Hematopoietic multipotent progenitor cell treated with erythropoietin and hydrocortisone succinate and interleukin-3 and kit ligand, for 17 days (in vitro differentiated cells): ENCODE results near the gene KIRREL3.

Source experiments
- DNase-seq: peaks from one replicate; pipeline ENCODE4 v3.0.0-alpha.2; 2015; ENCODE audit warnings: low spot score

Gene KIRREL3

DNA sequence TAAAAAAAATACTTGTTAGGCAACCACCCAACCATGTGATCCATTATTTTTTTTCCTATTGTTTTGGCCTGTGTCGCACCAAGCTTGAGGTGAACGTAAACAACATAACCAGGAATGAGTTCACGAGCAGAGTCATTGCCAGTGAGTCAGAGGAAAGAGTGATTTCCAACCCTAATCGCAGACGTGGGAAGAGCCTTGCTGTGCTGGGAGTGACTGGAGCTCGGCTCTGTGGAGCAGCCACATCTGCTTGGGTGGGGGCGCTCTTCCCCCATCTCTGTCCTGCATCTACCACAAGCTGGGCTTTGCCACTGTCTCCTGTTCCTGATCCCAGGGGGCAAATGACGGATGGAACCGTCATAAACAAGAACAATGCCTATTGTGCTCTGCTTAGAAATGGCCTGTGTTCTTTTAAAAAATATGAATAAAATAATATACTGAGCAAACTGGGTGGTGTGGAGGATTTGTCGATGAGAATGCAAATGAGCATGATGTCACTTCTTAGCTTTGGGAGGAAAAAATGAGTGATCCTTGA lies 210.0 kb downstream of the KIRREL3 start:
- DNase-seq, result no peak

DNA sequence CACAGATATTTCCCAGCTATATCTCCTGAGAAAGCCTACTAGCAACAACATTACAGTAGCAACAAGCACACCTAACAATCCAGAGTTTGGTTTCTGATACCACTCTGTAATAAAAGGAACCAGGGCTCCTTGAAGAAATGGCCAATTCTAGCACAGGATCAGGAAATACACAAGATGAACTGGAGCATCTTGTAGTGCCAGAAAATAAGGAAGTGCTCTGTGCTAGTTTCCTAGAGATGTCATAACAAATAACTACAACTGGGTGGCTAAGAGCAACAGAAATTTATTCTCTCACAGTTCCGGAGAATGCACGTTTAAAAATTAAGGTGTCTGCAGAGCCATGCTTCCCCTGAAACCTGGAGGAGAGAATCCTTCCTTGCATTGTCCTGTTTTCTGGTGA lies 217.8 kb downstream of the KIRREL3 start:
- no peak for DNase-seq

DNA sequence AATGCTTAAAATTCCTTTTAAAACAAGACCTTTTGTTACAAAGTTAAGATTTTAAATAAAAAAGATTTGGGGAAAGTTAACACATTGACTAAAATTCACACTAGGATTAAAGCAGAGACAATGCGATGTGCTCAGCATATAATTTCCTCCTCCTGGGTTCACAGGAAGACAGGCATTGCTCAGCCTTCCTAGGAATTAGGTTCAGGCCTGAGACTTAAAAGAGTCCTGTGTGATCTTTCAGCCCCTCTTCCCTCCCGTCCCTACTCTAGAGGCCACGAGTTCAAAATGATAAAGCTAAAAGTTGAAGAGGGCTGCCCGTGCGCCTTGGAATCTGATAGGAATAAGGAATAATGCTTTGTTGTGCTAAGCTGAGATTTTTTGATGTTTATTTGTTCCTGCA lies 218.6 kb downstream of the KIRREL3 start:
- DNase-seq, result no peak

DNA sequence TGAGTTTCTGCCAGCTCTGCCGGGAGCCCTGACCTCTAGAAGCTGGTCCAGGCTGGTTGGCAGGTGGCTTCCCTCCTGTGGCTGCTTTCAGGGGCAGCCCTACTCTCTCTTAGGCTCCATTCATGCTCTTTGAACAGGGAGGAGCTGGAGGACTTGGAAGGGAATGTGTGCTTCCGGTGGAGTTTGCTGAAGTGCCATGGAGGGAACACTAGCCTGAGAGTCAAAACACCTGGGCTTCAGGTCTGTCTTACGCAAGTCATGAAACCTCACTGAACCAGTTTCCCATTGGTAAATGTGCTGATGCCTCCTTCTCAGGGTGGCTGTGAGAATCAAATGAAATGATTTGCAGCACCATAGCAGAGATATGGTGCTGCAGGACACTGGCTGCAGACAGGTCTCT lies 224.5 kb downstream of the KIRREL3 start:
- DNase-seq, result no peak

DNA sequence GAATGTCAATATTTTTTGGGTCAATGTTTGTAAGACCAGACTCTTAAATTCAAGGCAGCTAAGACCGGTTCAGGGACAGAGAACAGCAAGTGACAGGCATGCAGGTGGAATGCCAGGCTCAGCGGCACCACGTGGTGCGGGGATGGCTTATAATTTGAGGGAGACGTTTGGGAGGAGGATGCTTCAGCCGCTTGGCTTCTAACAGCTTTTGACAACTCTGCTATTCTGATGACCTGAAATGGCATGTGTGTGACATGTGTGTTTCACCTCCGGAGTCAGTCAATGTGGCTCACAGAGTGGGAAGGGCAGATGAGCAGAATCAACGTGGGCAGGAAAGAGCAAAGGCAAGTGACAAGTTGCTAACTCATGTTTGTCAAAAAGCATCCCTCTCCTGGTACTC lies 228.3 kb downstream of the KIRREL3 start:
- no peak for DNase-seq

DNA sequence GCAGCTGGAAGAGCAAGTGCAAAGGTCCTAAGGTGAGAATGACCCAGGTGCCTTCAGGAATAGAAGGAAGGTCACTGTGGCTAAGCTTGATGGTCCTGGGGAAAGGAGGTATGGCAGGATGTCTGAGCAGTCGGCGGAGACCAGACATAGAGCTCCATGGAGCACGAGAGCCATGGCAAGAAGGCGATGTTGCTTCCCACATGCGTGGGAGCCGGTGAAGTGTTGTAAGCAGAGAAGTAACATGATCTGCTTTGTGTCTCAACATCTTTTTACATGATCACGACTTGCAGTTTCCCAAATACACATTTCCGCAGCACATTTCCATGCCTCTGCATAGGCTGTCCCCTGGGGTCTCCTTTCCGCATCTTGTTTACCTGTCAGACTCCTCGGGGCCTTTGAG lies 231.9 kb downstream of the KIRREL3 start:
- DNase-seq, result no peak

DNA sequence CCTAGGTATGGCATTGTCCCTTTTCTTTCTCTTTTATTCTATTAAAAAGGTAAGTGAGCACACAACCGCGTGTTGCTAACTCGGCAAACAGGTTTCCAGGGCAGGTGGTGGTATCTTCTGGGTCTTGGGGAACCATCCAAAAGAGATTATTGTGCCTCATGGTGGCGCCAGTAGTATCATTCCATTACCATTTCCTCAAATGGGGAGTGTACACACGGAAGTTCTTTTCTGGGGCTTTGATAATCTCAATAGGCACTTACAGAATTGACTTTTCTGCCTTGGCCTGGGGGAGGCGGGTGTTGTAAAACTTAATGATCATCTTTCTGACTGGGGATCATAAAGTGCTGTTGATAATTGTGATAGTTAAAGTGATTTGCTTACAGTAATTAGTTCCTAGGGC lies 234.1 kb downstream of the KIRREL3 start:
- no peak for DNase-seq

DNA sequence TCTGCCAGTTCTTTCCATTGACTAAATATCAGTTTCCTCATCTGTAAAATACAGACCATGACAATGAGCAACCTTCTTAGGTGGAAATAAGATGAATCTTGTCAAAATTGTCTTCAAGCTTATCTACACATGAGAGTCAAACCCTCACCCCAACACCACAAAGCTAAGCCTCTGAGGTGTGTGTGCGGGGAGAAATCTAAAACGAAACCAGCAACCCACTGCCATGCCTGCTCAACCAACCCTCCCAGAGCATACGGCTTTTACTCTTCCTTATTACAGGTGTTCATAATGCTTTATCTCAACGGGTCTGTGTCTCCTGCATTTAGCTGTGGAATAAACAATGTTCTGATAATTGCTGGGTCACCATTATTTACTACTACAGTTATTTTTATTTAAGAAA lies 235.4 kb downstream of the KIRREL3 start:
- DNase-seq, result no peak

DNA sequence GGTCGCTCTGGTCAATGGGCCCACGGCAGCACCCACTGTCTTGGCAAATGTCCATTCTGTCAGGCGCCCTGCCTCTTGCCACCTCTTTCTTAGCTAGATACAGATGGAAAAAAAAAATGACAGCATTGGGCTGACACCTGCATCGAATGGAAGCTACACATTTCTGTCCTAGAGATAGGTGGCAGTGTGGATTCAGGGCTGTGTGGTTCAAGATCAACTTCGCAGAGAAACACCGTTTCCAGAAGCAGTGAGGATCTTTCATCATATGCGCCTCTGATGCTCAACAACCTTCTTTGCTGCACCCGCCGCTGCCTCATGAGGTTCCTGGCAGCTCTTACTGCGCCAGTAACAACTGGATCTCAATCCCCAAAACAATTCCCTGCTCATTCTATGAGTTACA lies 236.3 kb downstream of the KIRREL3 start:
- DNase-seq, result no peak

DNA sequence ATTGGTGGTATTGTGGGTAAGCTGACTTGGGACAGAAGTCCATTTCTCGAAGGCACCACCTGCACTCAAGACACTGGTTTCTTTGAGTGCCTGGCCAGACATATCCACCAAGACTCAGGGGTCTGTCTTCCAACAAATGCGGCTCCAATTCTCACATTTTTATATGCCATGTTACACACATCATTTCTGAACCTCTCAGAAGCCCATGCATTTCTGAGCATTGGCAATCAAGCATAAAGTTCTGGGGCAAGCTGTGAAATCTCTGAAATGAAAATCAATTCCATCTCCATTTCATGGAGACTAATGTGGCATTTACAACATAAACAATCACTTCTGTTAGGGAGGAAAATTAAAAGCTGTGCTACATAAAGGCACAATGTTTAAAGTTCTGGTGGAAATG lies 243.7 kb downstream of the KIRREL3 start:
- no peak for DNase-seq

DNA sequence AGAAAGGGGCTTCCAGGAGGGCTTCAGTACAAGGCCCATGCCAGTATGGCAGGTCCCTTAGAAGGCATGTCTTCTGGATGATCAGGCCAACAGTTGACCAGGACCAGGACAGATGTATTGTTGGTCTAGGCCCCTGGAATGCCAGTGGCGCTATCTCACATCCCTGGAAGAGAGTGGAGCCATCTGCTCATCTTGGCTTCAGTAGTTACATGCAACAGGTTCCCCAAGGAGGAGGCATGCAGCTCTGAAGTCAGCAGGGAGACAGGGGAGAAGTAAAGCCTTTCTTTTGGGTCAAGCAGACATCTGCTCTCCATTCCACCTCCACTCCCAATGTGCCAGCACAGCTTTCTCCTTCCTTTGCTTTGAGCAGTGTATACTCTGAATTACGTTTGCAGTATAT lies 244.1 kb downstream of the KIRREL3 start:
- no peak for DNase-seq

DNA sequence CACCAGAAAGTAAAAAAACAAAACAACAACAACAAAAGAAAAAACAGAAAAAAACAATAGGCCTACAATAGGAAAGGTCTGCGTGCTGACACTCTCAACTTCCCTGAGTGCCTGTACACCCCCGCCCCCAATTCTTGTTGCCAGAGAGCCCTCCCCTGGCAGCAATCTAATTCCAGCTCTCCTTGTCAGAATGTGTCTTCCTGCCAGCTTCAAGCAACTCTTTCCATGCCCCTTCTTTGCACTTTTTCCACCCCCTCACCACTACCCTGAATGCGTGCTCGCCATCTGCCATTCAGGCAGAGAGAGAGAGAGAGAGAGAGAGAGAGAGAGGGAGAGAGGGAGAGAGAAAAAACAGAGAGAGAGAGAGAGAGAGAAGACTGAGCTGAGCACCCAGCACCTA lies 245.0 kb downstream of the KIRREL3 start:
- DNase-seq, result no peak

DNA sequence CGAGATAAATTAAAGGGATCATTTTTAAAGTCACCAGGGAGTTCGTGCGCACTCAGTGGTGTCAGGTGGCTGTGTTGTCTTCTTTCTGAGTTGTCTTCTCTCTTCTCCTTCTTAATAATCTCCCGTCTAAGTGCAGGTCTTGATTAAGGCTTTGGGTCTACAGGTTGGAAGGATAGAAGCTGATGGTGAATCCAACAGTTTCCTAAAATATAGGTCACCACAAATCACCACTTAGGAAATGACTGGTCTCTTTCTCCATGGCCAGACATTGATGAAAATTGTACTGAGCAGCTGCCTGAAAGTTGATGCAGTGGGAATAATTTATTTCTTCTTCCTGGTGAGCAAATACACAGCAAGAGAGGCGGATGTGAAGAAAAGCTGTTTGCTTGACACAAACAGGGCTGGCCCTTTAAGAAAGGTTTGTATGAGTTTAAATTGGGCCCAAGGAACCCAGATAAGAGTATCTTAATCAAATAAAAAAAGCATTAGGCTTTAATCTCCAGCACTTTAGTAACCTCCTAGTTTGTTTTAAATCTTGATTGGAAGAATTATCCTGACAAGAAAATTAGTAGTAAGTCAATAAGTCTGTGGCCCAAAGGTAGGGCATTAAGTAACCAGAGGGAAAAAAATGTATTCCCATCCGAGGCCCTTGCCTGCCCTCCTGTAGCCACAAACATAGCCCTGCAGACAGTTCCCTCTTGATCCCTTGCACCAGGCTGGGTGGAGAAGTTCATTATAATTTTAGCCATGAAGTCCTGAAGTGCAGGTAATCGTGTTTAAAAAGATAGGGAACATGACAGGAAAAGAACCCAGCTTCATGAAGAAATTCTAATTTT lies 245.8 kb downstream of the KIRREL3 start:
- DNase-seq, result no peak

DNA sequence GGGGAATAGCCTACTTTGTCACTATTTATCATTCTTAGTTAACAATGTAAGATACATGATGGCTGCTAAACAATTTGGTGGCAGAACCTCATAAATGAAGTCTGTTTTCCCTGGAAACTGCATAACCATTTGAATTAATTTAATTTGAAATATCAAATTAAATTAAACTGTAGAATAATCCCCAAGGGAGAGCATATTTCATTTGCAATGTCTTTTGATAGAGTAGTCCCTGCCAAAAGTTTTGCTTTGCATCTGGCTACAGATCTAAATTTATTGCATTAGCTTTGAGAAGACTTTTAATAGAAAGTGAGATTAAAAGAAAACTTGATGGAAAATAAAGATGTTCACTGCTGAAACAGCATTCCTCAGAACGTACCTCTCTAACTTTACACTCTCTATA lies 246.6 kb downstream of the KIRREL3 start:
- DNase-seq, result no peak

DNA sequence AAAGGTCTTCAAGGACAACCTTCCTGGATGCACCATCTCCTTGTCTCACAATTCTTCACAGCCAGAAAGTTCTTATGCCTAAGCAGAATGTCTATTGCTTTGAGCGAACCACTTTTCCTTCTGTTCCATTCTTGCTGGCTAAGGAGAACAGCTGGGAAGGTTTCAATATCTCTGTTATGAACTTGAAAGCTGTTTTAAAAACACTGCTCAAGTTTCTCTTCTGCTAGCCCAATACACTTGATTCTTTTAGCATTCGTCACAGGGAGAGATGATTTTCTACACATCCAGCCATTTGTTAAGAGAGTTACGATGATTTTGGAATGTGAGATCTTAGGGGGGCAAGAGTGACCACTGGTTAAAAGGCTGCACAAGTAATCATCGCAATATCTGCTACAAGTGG lies 249.3 kb downstream of the KIRREL3 start:
- DNase-seq, result no peak

DNA sequence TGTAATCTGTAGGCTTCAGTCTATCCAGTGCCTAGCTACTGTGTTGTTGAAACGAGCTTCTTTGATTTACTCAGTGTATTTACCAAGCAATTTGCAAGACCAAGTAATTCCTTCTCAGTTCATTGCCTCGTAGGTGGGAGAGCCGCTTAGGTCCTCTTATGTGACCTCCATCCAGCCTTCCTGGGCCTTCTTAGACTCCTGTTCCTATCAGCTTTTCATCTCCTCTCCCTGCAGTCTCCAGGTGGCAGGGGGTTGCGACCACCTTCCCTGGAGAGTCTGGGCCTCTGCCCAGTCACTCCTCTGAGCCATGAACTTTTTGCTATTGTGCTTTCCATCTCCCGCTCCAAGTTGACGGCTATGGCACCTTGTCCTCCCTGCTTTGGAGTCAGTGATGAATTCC lies 251.8 kb downstream of the KIRREL3 start:
- no peak for DNase-seq

DNA sequence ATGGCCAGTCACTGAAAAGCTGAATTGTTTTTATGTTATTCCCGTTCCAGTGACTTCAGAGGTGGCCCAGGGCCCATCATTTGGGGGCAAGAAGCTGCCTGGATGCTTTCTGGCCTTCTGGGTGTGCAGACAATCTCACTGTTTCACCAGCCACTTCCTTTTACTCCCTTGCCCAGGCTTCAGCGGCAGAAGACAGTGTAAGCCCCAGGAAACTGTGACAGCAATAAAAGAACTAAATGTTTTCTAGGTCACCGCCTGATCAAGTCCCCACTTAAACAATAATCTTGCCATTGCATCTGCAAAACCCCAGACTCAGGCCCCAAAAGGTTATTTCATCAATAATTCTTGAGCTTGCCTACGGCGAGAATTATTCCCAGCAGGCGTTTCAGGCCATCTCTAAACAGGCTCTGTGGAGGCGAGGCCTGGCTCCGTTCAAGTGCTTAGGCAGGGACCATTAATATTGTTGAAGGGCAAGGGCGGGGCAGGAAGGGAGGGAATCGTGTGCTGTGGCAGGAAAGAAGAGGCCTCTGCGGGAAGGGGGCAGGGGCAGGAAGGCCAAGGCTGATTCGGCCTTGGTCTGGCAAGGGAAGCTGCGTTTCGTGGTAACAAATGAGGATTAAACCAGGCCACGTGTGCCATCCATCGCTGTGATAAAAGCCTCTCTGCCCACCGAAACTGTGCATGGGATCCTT lies 252.3 kb downstream of the KIRREL3 start:
- DNase-seq, result no peak

DNA sequence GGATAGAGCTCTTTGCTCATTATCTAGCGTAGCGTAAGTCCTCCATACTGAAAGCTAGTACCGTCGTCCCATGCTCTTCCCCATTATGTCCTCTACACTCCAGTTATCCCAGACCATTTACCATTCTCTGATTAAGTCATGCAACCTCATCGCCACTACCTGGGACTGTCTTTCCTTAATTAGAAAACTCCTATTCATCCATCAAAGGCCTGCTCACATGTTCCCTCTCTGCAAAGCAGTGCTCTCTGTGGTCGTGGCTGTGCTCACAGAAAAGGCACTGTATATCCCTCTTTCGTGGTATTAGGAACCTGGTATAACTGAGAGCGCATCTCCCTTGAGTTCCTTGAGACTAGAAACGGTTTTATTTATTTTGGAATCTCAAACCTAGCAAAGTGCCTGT lies 253.3 kb downstream of the KIRREL3 start:
- no peak for DNase-seq

DNA sequence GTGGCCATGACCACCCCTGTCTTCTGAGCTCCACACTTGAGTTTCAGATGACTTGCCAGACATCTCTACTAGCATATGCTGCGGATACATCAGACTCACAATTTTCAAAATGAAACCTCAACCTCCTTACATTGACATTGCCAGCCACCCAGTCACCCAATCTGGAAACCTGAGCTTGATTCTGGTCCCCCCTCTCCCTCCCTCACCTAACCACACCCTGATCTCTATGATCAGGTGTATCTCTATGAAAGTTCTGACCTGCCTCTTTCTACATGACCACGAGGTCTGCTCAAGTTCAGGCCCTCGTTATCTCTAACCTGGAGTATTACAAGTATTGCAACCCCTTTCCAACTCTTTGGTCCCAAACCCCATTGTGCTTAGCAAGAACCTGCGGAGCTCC lies 254.1 kb downstream of the KIRREL3 start:
- no peak for DNase-seq

DNA sequence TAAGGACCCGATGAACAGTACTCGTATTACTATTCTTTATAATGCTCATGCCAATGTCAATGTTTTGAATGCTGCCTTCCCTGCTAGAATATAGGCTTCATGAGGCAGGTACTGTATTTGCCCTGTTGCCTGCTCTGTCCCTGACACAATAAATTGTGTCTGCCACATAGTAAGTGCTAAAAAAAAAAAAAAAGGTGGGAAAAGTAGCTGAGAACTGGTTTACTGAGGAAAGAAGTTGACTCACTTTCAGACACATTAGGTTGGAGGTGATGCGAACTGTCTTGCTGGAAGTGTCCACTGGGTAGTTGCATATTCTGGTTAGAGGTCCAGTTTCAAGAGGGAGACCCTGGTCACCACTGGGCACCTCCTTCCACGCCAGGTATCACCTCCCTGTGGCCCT lies 255.9 kb downstream of the KIRREL3 start:
- DNase-seq, result no peak

DNA sequence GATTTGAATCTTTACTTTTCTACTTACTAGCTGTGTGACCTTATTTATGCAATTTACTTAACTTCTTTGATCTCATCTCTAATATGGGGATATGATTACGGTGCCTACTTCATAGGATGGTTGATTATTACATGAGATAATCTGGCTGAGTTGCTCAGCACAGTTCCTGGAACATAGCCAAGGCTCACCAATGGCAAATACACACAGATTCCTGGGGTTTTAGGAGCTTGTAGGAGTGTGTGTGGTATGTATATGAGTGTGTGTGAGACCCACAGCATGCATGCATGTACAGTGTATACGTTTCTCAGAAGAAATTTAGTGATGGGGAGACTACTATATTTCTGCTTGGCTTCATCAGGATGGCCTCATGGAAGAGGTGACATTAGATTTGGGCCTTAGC lies 256.9 kb downstream of the KIRREL3 start:
- DNase-seq, result no peak

DNA sequence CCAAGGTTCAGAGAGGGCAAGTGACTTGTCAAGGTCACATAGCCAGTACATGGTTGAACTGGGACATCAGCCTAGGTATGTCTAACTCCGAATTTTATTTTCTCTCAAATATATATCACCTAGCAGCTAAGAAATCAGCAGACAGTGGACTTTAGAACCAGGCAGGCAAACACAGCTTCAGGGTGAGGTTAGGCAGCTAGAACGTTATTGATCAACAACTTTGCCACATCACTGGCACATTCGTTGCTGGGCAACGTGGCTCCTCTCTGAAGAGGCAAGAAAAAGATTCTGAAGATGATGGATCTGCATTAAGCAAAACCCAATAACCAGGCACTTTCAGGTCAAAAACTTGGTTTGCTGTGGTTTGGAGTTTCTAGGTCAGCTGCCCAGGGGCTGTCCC lies 258.0 kb downstream of the KIRREL3 start:
- no peak for DNase-seq

DNA sequence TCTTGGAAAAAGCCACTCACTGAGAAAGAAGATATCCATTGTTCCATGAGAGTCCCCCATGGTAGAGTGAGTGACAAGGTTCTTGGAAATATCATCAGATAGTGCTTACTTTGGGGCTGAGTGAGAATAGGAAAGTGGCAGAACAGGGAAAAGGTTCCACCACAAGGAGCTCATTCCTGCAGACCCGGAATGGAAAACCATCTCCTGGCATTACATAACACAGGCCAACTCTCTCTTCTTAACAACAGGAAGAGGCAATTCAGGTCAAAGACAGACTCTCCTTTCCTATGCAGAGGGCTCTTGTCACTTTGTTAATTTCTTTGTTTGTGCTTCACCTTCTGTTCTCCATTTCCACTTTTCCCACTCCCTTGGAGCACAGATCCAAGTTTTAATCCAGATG lies 259.7 kb downstream of the KIRREL3 start:
- DNase-seq, result no peak
